Measurements from ENCODE around the gene CACNA2D2.

GRCh38 chr3:50410185-50410584, 93.2 kb downstream of the CACNA2D2 start:
- TF ChIP-seq MAFK (IDR thresholded peaks at IDR 0.05; ENCODE audit: low read depth, low read length) (no peak), NFE2L2 (IDR thresholded peaks at IDR 0.05; ENCODE audit: low read depth, low read length) (no peak), BHLHE40 (IDR thresholded peaks at IDR 0.05; ENCODE audit: low read depth, low read length) (no peak), POLR2A (IDR thresholded peaks at IDR 0.05; ENCODE audit: low read depth, low read length) (no peak), CEBPB (IDR thresholded peaks at IDR 0.05; ENCODE audit: low read depth, low read length) (no peak), RAD21 (IDR thresholded peaks at IDR 0.05; ENCODE audit: low read length) (no peak), MXI1 (IDR thresholded peaks at IDR 0.05; ENCODE audit: borderline replicate concordance, low read depth, low read length) (no peak), CHD1 (IDR thresholded peaks at IDR 0.05; ENCODE audit: low read depth, low read length) (no peak), RCOR1 (IDR thresholded peaks at IDR 0.05; ENCODE audit: insufficient replicate concordance, low read length) (no peak), SMC3 (IDR thresholded peaks at IDR 0.05; ENCODE audit: low read depth, low read length) (no peak)
- TF ChIP-seq, protein P1, sequence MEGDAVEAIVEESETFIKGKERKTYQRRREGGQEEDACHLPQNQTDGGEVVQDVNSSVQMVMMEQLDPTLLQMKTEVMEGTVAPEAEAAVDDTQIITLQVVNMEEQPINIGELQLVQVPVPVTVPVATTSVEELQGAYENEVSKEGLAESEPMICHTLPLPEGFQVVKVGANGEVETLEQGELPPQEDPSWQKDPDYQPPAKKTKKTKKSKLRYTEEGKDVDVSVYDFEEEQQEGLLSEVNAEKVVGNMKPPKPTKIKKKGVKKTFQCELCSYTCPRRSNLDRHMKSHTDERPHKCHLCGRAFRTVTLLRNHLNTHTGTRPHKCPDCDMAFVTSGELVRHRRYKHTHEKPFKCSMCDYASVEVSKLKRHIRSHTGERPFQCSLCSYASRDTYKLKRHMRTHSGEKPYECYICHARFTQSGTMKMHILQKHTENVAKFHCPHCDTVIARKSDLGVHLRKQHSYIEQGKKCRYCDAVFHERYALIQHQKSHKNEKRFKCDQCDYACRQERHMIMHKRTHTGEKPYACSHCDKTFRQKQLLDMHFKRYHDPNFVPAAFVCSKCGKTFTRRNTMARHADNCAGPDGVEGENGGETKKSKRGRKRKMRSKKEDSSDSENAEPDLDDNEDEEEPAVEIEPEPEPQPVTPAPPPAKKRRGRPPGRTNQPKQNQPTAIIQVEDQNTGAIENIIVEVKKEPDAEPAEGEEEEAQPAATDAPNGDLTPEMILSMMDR (conservative IDR thresholded peaks at IDR 0.05; ENCODE audit: low read depth, low read length): no peak
- TF ChIP-seq, protein P2, sequence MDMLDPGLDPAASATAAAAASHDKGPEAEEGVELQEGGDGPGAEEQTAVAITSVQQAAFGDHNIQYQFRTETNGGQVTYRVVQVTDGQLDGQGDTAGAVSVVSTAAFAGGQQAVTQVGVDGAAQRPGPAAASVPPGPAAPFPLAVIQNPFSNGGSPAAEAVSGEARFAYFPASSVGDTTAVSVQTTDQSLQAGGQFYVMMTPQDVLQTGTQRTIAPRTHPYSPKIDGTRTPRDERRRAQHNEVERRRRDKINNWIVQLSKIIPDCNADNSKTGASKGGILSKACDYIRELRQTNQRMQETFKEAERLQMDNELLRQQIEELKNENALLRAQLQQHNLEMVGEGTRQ (IDR thresholded peaks at IDR 0.05; ENCODE audit: low read depth, low read length): no peak
